Measurements from ENCODE around the gene RAD51B.

GRCh38 chr14:68403191-68404145, 583.9 kb downstream of the RAD51B start:
- no peak for TF ChIP-seq EZH2phosphoT487 (IDR thresholded peaks at IDR 0.05; ENCODE audit: borderline replicate concordance, low read length)
- no peak for TF ChIP-seq CTCF (conservative IDR thresholded peaks at IDR 0.05; ENCODE audit: low read depth, low read length)
- TF ChIP-seq EZH2 (IDR thresholded peaks at IDR 0.05; ENCODE audit: low read length, unreplicated experiment), result no peak

Data from PC-3 (cell line).